ENCODE measurements around the gene FYN.

DNA sequence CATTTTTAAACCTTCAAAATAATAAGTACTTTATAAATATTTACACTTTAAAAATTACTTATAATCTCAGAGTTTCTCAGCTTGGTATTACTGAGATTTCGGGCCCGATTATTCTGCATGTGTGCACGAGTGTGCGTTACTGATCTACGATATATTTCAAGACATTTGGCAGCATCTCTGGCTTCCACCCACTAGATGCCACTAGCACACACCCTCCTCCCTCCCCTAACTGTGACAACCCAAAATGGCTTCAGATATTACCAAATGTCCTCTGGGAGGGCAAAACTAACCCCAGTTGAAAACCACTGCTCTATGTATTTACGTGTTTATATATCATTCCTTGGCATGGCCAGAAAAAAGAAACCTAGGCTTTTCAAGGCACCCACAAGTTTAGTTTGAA is 95.9 kb downstream of the FYN start:
- TF ChIP-seq JUND (IDR thresholded peaks at IDR 0.05; ENCODE audit: borderline replicate concordance, low read depth, low read length) (no peak), JUND (tag; IDR thresholded peaks at IDR 0.05; ENCODE audit: borderline replicate concordance, low read depth, low read length) (no peak), CTCF (IDR thresholded peaks at IDR 0.05 in 2 of 3, conservative IDR thresholded peaks at IDR 0.05 in 1 of 3; ENCODE audit: insufficient read depth in 2 of 3, low read depth in 1 of 3, low read length in 3 of 3) (peak in 2 of 3 experiments; percentile 22 to 42; a peak in 3 of 6 replicates), ZNF24 (IDR thresholded peaks at IDR 0.05) (no peak), HNRNPUL1 (IDR thresholded peaks at IDR 0.05; ENCODE audit: low read length) (no peak), MEF2A (IDR thresholded peaks at IDR 0.05; ENCODE audit: control insufficient read depth, low read depth, low read length) (no peak), ZNF174 (CRISPR knock-in tag; IDR thresholded peaks at IDR 0.05) (no peak), KAT7 (CRISPR knock-in tag; IDR thresholded peaks at IDR 0.05; ENCODE audit: borderline replicate concordance) (no peak), TAF1 (IDR thresholded peaks at IDR 0.05; ENCODE audit: control insufficient read depth, extremely low read depth, insufficient read depth, low read length, severe bottlenecking) (no peak), HMG20A (CRISPR knock-in tag; conservative IDR thresholded peaks at IDR 0.05) (no peak), E2F1 (CRISPR knock-in tag; IDR thresholded peaks at IDR 0.05) (no peak), ZNF143 (CRISPR knock-in tag; IDR thresholded peaks at IDR 0.05) (no peak)
- TF ChIP-seq, protein P1, sequence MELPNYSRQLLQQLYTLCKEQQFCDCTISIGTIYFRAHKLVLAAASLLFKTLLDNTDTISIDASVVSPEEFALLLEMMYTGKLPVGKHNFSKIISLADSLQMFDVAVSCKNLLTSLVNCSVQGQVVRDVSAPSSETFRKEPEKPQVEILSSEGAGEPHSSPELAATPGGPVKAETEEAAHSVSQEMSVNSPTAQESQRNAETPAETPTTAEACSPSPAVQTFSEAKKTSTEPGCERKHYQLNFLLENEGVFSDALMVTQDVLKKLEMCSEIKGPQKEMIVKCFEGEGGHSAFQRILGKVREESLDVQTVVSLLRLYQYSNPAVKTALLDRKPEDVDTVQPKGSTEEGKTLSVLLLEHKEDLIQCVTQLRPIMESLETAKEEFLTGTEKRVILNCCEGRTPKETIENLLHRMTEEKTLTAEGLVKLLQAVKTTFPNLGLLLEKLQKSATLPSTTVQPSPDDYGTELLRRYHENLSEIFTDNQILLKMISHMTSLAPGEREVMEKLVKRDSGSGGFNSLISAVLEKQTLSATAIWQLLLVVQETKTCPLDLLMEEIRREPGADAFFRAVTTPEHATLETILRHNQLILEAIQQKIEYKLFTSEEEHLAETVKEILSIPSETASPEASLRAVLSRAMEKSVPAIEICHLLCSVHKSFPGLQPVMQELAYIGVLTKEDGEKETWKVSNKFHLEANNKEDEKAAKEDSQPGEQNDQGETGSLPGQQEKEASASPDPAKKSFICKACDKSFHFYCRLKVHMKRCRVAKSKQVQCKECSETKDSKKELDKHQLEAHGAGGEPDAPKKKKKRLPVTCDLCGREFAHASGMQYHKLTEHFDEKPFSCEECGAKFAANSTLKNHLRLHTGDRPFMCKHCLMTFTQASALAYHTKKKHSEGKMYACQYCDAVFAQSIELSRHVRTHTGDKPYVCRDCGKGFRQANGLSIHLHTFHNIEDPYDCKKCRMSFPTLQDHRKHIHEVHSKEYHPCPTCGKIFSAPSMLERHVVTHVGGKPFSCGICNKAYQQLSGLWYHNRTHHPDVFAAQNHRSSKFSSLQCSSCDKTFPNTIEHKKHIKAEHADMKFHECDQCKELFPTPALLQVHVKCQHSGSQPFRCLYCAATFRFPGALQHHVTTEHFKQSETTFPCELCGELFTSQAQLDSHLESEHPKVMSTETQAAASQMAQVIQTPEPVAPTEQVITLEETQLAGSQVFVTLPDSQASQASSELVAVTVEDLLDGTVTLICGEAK (IDR thresholded peaks at IDR 0.05) = no peak
- TF ChIP-seq, protein P1 (CRISPR knock-in tag; IDR thresholded peaks at IDR 0.05) = no peak

Measured in K562 (cell line).